Hippocampal formation (tissue), 2 donors: ENCODE measurements around the gene MRPL53.

ENCODE experiments used
- DNase-seq, 2 donors: peaks; one replicate each; lab custom pipeline; 2025; lab: John Stamatoyannopoulos, UW

Gene MRPL53

DNA sequence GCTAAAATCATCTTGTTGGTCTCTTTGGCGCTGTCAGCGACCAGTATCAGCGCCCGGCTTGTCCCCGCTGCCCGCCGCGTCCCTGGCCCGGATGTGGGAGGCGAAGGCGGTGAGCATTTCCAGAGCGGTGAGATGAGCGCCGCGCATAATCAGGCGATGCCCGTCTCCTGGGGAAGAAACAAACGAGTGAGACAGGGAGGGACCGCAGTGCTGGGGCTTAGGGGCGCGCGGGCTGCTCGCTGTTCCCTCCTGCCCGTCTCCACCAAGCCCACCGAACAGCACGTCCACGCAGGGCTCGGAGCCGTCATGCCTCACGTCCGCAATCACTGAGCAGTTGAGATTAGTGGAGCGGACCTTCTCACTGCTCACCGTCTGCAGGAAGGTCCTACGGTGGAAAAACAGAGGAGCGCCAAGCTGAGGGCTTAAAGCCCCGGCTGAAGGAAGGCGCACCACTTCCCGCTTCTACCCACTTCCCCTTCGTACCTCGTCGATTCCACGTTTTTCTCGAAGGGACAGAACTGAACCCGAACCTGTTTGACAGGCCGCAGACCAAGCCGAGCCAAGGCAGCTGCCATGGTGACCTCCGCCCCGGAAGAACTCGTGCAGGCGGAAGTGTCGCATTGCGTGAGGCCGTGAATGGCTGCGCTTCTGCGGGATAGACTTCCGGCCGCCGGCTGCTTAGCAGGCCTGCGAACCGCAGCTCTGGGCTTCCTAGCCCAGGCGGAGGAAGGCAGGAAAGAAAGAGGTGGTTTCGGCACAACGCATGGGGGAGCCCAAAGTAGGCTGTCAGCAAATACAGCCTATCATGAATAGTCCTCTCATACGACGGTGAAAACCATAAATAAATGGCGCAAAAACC lies at the start of gene MRPL53:
MRPL53 (minus strand) TSS at position 595 of the 859 bp plus-strand sequence; CDS start at position 575, 20 bp downstream.
- DNase-seq, result peak; percentile 85 to 90

DNA sequence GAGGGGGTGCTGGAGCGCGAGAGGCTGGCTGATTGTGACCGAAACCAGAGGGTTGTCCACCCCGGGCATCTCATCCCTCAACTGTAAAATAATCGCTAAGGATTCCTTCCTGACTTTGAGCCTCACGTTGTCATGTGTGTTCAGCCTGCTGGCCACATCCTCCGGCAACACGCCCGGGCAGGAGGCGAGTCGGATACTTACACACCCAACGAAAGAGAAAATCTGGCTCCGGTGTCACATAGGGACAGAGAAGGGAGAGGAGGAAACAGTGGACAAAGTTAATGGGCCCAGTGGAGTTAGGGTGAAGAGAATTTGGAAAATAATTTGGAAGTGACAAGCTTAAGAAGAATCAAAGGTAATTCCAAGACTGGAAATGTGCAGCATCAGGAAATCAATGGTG lies 44.2 kb upstream of the MRPL53 start:
- DNase-seq, result no peak

DNA sequence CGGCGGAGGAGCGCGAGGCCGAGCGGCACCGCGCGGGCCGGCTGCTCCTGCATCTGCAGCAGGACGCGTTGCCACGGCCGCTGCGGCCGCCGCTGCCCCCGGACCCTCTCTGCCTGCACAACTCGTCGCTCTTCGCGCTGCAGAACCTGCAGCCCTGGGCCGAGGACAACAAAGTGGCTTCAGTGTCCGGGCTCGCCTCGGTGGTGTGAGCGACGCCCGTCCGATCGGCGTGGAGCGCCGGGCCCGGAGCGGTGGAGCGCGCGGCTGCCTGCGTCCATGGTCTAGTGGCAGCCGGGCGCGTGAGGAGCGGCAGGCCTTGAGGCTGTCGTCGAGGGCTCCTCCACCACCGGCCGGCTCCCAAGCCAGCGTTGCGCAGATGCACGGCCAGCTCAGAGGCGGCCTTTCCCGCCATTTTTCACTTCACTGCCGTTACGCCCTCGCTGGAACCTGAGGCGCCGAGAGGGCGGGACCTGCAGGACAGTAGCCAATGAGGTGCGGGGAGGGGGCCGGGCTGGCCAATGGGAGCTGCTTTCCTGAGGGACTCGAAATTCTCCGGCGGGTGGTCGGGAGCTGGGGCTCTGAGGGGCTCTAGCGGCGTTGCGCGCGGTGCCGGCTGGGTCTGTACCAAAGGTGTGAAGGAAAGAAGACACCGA lies 43.6 kb upstream of the MRPL53 start:
- peak in 1 of 2 donors; percentile 22 for DNase-seq

- DNase-seq, result no peak
These were observed 42.9 kb upstream of the MRPL53 start for GRCh38 chr2:74515271-74515980.

DNA sequence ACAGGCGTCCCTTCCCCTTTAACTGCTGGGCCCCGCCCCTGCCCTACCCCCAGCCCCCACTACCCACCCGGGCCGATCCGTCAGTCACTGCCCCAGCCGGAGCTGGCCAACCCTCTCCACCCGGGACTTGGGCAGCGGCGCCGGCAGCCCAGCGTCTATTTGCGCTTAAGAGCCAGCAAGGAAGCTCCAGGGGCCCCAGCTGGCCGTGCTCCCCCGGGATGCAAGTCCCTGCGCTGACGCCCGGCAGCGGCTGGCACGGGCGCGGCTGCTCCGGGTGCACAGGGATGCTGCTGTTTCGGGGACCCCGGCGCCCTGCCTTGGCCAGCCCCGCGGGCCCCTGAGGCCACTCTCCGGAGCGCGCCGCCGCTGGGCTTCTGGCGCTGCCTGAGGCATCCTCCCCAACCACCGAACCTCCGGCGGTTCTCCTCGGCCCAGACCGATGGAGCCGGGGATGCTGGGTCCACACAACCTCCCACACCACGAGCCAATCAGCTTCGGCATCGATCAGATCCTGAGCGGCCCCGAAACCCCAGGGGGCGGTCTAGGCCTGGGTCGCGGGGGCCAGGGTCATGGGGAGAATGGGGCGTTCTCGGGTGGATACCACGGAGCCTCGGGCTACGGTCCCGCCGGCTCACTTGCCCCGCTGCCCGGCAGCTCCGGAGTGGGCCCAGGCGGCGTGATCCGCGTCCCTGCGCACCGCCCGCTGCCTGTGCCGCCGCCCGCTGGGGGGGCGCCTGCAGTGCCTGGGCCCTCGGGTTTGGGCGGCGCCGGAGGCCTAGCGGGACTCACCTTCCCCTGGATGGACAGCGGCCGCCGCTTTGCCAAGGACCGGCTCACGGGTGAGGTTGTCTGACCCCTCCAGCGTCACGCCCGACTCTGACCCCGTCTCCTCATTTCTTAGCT lies 42.1 kb upstream of the MRPL53 start, which contains the start of gene TLX2:
TLX2 (plus strand) TSS at position 83 of the 903 bp plus-strand sequence; CDS start at position 440, 357 bp downstream.
- no peak for DNase-seq

DNA sequence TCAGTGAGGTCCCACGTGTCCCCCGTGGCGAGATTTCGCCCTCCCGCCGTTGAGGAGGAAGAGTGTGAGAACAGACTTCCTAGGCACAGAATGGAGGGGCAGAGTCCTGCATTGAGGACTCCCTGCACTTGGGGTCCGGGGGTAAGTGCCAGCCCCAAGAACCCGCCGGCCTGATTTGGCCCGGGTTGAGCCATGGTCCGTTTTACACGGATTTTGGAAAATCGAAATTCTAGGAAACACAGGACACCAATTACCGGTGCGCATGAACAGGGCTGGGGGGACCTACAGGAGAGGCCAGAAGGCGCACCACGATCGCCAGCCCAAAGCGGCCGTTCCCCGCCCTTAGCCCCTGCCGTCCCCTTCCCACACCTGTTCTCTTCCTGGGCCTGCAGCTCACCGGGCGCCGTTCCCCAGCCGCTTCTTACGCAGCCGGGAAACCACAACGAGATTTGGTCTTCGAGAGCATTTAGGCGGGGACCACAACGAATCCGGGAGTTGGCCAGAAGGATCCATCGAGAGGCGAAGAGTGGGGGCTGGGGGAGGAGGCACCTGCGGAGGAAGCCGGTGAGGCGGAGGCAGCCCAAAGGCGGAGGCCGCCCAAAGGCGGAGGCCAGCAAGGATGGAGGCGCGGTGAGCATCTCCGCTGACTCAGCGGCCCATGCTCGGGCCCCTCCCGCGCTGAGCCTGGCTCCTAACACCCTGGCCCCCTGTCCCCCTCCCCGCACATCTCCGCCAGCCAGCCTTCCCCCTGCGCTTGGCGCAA lies 41.3 kb upstream of the MRPL53 start:
- no peak for DNase-seq

GRCh38 chr2:74512744-74513604 lies 40.5 kb upstream of the MRPL53 start:
- DNase-seq, result no peak

DNA sequence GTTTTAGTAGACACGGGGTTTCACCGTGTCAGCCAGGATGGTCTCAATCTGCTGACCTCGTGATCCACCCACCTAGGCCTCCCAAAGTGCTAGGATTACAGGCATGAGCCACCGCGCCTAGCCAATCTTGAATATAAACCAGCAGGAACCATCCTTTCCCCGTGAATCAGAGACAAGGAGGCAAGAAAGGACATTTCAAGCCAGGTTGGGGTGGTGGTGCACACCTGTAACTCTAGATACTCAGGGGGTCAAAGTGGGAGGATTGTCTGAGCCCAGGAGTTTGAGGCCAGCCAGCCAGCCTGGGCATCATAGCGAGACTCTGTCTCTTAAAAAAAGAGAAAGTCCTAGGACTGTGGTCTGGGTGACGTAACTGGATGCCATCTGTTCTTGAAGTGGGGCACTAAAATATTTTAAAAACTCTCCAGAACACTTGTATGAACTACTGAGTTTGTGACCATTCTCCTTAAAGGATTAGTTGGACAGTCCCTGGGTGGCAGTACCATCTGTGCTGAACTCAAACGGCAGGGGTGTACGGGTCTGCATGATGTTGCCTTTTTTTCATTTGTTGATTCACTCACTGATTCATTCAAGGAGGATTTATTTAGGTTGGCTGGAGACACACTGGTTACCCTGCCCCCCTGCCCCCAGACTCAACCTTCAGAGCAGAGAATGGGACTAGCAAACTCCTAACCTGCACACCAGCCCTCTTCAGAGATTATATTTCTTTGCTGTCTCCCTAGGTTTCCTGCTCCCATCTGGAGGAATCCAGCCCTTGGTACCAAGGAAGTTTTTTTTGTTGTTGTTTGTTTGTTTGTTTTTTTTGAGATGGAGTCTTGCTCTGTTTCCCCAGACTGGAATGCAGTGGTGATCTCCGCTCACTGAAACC lies 38.9 kb upstream of the MRPL53 start:
- DNase-seq, result no peak

GRCh38 chr2:74510272-74510671 lies 37.8 kb upstream of the MRPL53 start:
- DNase-seq, result no peak

GRCh38 chr2:74507926-74508520 lies 35.5 kb upstream of the MRPL53 start:
- DNase-seq, result no peak

DNA sequence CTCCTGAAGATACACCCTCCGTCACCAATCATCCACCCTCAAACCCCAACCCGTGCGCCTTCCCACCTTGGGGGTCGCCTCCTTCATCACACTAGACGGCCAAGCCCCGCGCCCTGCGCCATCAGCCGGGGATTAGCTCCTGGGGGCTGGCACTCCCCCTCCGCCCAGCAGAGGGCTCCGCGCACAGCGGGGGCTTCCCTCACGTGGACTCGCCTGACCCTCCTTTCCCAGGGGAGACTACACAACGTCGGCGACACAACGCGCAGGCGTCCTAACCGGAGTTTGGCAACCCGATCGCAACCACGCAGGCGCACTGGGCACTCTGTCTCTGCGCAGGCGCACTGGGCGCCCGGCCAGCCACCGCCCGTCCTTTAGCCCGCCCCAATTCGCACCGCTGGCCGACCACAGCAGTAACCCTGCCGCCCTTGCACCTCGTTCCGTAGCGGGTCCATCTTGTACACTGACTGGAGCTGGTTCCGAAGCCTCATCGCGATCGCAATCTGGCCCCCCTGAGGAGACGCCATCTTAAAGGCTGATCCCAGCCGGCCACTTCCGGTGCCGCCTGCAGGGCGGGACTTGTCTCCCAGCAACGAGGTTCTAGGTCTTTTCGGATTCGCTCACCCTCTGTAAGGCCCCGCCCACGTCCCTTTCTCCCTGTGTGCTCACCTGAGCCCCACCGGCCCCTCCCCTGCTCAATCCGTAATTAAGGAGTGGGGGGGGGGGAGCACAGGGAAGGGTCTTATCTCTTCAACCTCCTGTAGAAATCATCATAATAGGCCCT lies 34.9 kb upstream of the MRPL53 start, which contains the start of gene PCGF1:
PCGF1 (minus strand) TSS at position 551 of the 781 bp plus-strand sequence; CDS start at position 524, 27 bp downstream.
- DNase-seq, result peak; percentile 89 to 98

GRCh38 chr2:74505448-74506246 lies 33.2 kb upstream of the MRPL53 start:
- DNase-seq, result no peak

GRCh38 chr2:74504591-74504990 lies 32.1 kb upstream of the MRPL53 start:
- no peak for DNase-seq

DNA sequence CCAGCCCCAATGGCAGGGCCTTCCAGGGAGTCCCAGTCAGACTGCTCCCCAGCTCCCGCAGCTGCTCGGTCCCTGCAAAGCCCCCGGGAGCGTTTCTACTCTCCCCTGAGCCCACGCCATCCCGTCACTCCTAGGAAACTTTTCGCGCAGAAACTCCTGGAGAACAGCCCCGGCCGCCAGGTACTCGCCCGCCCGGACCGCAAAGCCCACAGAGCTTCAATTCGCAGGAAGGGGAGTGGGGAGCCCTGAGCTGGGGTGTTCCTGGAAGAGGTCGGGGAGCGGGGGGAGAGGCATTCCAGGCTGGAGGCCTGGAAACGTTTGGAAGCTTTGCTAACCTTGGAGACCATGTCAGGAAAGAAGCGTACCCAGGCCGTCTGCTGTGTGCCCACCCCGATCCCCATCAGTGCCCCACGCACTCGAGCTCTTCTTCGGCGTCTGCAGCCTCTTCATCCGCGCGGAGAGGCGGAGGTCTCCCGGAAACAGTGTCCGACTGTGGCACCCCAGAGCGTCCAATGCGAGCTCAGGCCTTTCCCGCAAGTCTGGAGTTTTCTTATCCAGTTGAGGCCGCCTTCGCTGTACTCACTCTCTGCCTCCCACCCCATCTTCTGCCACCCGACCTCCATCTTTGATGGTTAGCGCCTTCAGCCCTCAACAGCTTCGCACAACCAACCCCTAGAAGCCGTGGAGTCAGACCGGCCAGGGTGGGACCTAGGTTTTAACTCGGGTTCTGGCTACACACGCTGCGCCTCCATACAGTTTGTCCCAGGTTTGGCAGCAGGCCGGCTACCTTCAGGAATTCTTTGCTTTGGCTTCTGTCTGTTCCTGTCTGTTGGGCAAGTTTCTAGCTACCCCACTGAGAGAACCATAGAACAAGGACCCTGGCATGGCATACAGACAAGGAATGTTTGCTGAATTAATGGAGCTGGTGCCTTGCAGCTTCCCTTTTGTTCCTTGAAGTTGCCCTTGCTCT lies 31.3 kb upstream of the MRPL53 start:
- no peak for DNase-seq
